Ectodermal cell (in vitro differentiated cells): ENCODE measurements around the gene OR4F15. TPM values are rescaled to one million over a fixed set of nuclear protein-coding genes. Genes with fewer than 3 reads are reported as not detected.
"Not testable (repeated sequence)": the region's sequence is repeated elsewhere in the genome, so short reads cannot be mapped to it uniquely, and the experiment has no call there.

Source experiments
- H3K27ac ChIP-seq: 2 replicates; pipeline ENCODE4 v1.7.0; 2013; ENCODE audit warnings: mild to moderate bottlenecking, low read depth, low read length; ENCODE audit not compliant: insufficient read depth, poor library complexity, severe bottlenecking
- H3K27me3 ChIP-seq: 2 replicates; pipeline ENCODE4 v1.7.0; 2013; ENCODE audit warnings: mild to moderate bottlenecking, low read length; ENCODE audit not compliant: insufficient read depth, control insufficient read depth, poor library complexity, severe bottlenecking
- H3K36me3 ChIP-seq: one replicate; pipeline ENCODE4 v1.7.0; 2013; ENCODE audit warnings: low read length; ENCODE audit not compliant: control insufficient read depth, insufficient read depth
- H3K4me1 ChIP-seq: one replicate; pipeline ENCODE4 v1.7.0; 2013; ENCODE audit warnings: low read length; ENCODE audit not compliant: control insufficient read depth, insufficient read depth
- H3K4me3 ChIP-seq: 2 replicates; pipeline ENCODE4 v1.7.0; 2013; ENCODE audit warnings: low read depth, low read length, control low read depth; ENCODE audit not compliant: insufficient read depth
- H3K9me3 ChIP-seq: 2 replicates; pipeline ENCODE4 v1.7.0; 2013; ENCODE audit warnings: mild to moderate bottlenecking, low read length, moderate library complexity; ENCODE audit not compliant: control insufficient read depth
- WGBS, 2 experiments: methylation state at CpG; one replicate each; pipeline ENCODE4 v1.1.7; 2013; ENCODE audit warnings: missing lambda C conversion rate in 2 of 2; 5-methylcytosine and 5-hydroxymethylcytosine counted together
- polyA plus RNA-seq, 4 experiments: library from polyadenylated mRNA; stranded (reverse); fragments of 50-300 nt; gene quantifications; one replicate each; pipeline ENCODE4 v1.2.3, GENCODE V29; 2013

Gene OR4F15
- polyA plus RNA-seq (2013, experiment 1 of 4) = not detected
- polyA plus RNA-seq (2013, experiment 2 of 4) = not detected
- not detected for polyA plus RNA-seq (2013, experiment 3 of 4)
- not detected for polyA plus RNA-seq (2013, experiment 4 of 4)

GRCh38 chr15:101811902-101812301 is at the start of gene OR4F15:
TSS of gene OR4F15 (plus strand) at chr15:101812202. CDS start at chr15:101818187, 5,985 bp downstream.
- no peaks in the 10 kb centered on the region for H3K4me1 ChIP-seq
- no peaks in the 10 kb centered on the region for H3K36me3 ChIP-seq
- H3K9me3 ChIP-seq = no peaks in the 10 kb centered on the region
- no peak within 1 kb of the TSS for H3K27ac ChIP-seq
- H3K4me3 ChIP-seq = no peak within 1 kb of the TSS
- peaks cover 4% of the 10 kb centered on the region for H3K27me3 ChIP-seq

GRCh38 chr15:101764669-101765339 is 47.2 kb upstream of the OR4F15 start:
- not testable (repeated sequence) for H3K4me1 ChIP-seq, H3K27ac ChIP-seq, H3K4me3 ChIP-seq, H3K9me3 ChIP-seq, H3K27me3 ChIP-seq, H3K36me3 ChIP-seq
- 92 to 93% methylated on average over 22 of the region's 23 CpGs for WGBS, 2 experiments

- not testable (repeated sequence) for H3K36me3 ChIP-seq, H3K27ac ChIP-seq, H3K27me3 ChIP-seq, H3K9me3 ChIP-seq, H3K4me3 ChIP-seq, H3K4me1 ChIP-seq
- 95 to 98% methylated on average over 7 of the region's 7 CpGs for WGBS, 2 experiments
Measured at GRCh38 chr15:101765340-101765671, 46.7 kb upstream of the OR4F15 start.

- H3K4me1 ChIP-seq = no peaks in the 10 kb centered on the region
- H3K27ac ChIP-seq = no peak overlapping the region
- WGBS, 2 experiments = 89 to 91% methylated on average over 15 of the region's 15 CpGs
- H3K36me3 ChIP-seq = no peaks in the 10 kb centered on the region
- no peaks in the 10 kb centered on the region for H3K27me3 ChIP-seq
- H3K9me3 ChIP-seq = no peaks in the 10 kb centered on the region
- no peak overlapping the region for H3K4me3 ChIP-seq
Measured at GRCh38 chr15:101765772-101766456, 46.1 kb upstream of the OR4F15 start.

- H3K9me3 ChIP-seq, H3K4me3 ChIP-seq, H3K27ac ChIP-seq, H3K36me3 ChIP-seq, H3K27me3 ChIP-seq, H3K4me1 ChIP-seq: not testable (repeated sequence)
- WGBS, 2 experiments = 77 to 82% methylated on average over 7 to 8 of the region's 11 CpGs
Measured at GRCh38 chr15:101767083-101767640, 44.8 kb upstream of the OR4F15 start.

GRCh38 chr15:101772921-101773320 is 39.1 kb upstream of the OR4F15 start:
- H3K36me3 ChIP-seq = no peaks in the 10 kb centered on the region
- no peak overlapping the region for H3K27ac ChIP-seq
- 89 to 93% methylated on average over 8 of the region's 8 CpGs for WGBS, 2 experiments
- no peaks in the 10 kb centered on the region for H3K4me1 ChIP-seq
- H3K4me3 ChIP-seq = no peak overlapping the region
- no peaks in the 10 kb centered on the region for H3K9me3 ChIP-seq
- no peaks in the 10 kb centered on the region for H3K27me3 ChIP-seq

- no peaks in the 10 kb centered on the region for H3K4me1 ChIP-seq
- H3K9me3 ChIP-seq = no peaks in the 10 kb centered on the region
- no peaks in the 10 kb centered on the region for H3K27me3 ChIP-seq
- 66 to 68% methylated on average over 7 of the region's 7 CpGs for WGBS, 2 experiments
- no peaks in the 10 kb centered on the region for H3K36me3 ChIP-seq
- no peak overlapping the region for H3K27ac ChIP-seq
- no peak overlapping the region for H3K4me3 ChIP-seq
Measured at GRCh38 chr15:101773496-101774100, 38.4 kb upstream of the OR4F15 start.

GRCh38 chr15:101775136-101775535 is 36.9 kb upstream of the OR4F15 start:
- H3K27ac ChIP-seq = no peak overlapping the region
- no peaks in the 10 kb centered on the region for H3K27me3 ChIP-seq
- WGBS, 2 experiments = 90 to 93% methylated on average over 10 of the region's 10 CpGs
- H3K4me3 ChIP-seq = no peak overlapping the region
- H3K9me3 ChIP-seq = no peaks in the 10 kb centered on the region
- no peaks in the 10 kb centered on the region for H3K4me1 ChIP-seq
- H3K36me3 ChIP-seq = no peaks in the 10 kb centered on the region

GRCh38 chr15:101778576-101778975 is 33.4 kb upstream of the OR4F15 start:
- not testable (repeated sequence) for H3K27me3 ChIP-seq, H3K4me3 ChIP-seq, H3K27ac ChIP-seq, H3K36me3 ChIP-seq, H3K9me3 ChIP-seq, H3K4me1 ChIP-seq
- 92 to 93% methylated on average over 10 of the region's 10 CpGs for WGBS, 2 experiments

- not testable (repeated sequence) for H3K27me3 ChIP-seq, H3K4me1 ChIP-seq, H3K27ac ChIP-seq, H3K4me3 ChIP-seq, H3K36me3 ChIP-seq, H3K9me3 ChIP-seq
- WGBS, 2 experiments = no CpG with 5 or more reads among the region's 1 CpG
Measured at GRCh38 chr15:101780225-101780624, 31.8 kb upstream of the OR4F15 start.
